MG63 (cell line): ENCODE results near the gene UBE2F. TPM values are rescaled to one million over a fixed set of nuclear protein-coding genes. Genes with fewer than 3 reads are reported as not detected.
"Not testable (repeated sequence)": the region's sequence is repeated elsewhere in the genome, so short reads cannot be mapped to it uniquely, and the experiment has no call there.

Experiments used
- DNase-seq: peaks from one replicate; pipeline ENCODE4 v3.0.0-alpha.2; 2020
- H3K27me3 ChIP-seq: fragments of 250-450 bp; sonication (Bioruptor Pico); 2 replicates; pipeline ENCODE4 v1.5.1; 2020; ENCODE audit warnings: mild to moderate bottlenecking, moderate library complexity
- H3K36me3 ChIP-seq: fragments of 250-450 bp; sonication (Bioruptor Pico); 2 replicates; pipeline ENCODE4 v1.5.1; 2020; ENCODE audit warnings: mild to moderate bottlenecking, moderate library complexity
- H3K4me3 ChIP-seq: fragments of 250-450 bp; sonication (Bioruptor Pico); 2 replicates; pipeline ENCODE4 v1.5.1; 2020; ENCODE audit warnings: mild to moderate bottlenecking, moderate library complexity
- H3K9me3 ChIP-seq: fragments of 250-450 bp; sonication (Bioruptor Pico); 2 replicates; pipeline ENCODE4 v1.5.1; 2020; ENCODE audit warnings: mild to moderate bottlenecking, moderate library complexity
- total RNA-seq: library from RNA; depleted of rRNA; stranded (reverse); fragments of >200 nt; shearing (Covaris generic); gene quantifications from 2 replicates; pipeline ENCODE4 v1.2.3, GENCODE V29; 2014; ENCODE audit warnings: low replicate concordance

The UBE2F gene
- total RNA-seq, 1 experiment from 2014 or later, result 121 TPM

GRCh38 chr2:238022594-238023157, 55.9 kb downstream of the UBE2F start:
- no peaks in the 10 kb centered on the region for H3K27me3 ChIP-seq
- no peaks in the 10 kb centered on the region for H3K9me3 ChIP-seq
- peaks cover 15% of the 10 kb centered on the region for H3K36me3 ChIP-seq
- H3K4me3 ChIP-seq, result no peak overlapping the region
- DNase-seq, result peak; percentile 32

DNA sequence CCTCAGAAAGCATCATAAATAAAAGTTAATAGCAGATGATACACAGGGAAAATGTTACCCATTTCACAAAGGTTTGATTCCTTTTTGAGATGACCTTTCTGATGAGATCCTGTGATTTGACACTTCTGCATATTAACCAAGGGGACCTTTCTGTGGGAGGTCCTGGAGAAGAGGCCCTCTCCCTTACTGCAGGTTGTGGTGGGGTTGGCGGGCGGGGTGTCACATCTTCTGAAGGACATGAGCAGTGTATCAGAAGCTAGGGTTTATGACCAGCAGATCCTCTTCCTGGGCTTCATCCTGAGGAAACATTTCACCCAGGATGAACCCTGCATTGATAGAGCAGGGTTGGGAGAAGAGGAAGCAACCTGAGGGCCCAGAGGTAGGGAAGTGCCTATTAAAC, 56.8 kb downstream of the UBE2F start:
- H3K9me3 ChIP-seq, result no peaks in the 10 kb centered on the region
- no peak overlapping the region for H3K4me3 ChIP-seq
- DNase-seq, result no peak
- no peaks in the 10 kb centered on the region for H3K27me3 ChIP-seq
- H3K36me3 ChIP-seq, result peaks cover 18% of the 10 kb centered on the region

GRCh38 chr2:238024986-238025385, 58.2 kb downstream of the UBE2F start:
- H3K9me3 ChIP-seq, result no peaks in the 10 kb centered on the region
- no peaks in the 10 kb centered on the region for H3K27me3 ChIP-seq
- H3K36me3 ChIP-seq, result peaks cover 21% of the 10 kb centered on the region
- no peak overlapping the region for H3K4me3 ChIP-seq
- DNase-seq, result peak; percentile 54

DNA sequence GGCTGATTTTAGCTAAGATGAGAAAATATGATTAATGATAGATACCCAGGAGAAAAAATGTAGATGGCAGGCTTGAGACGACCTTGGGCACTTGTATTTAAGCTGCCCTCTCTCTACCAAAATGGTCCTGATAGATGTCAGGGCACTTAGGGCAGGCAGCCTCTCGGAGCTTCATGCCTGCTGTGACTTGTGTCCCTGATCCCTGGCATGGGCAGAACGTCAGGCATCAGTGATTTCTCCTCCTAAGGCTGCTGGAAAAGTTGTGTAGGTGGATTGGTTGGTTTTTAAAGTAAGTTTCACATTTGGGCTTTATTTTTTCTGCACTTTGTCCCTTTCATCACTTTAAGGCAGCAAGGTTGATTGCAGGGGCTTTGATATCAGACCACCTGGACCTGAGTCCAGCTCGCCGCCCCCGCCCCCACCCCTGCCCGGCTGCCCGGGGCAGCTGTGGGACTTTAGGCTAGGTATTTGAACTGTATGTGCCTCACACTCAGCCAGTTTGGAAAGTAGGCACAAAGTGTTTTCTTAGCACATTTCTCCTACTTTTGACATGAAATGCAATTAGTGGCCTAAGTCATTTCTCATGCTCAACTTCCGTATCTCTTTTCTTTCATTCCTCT, 59.0 kb downstream of the UBE2F start:
- H3K4me3 ChIP-seq, result no peak overlapping the region
- no peaks in the 10 kb centered on the region for H3K9me3 ChIP-seq
- DNase-seq, result no peak
- H3K36me3 ChIP-seq, result peaks cover 28% of the 10 kb centered on the region
- no peaks in the 10 kb centered on the region for H3K27me3 ChIP-seq

DNA sequence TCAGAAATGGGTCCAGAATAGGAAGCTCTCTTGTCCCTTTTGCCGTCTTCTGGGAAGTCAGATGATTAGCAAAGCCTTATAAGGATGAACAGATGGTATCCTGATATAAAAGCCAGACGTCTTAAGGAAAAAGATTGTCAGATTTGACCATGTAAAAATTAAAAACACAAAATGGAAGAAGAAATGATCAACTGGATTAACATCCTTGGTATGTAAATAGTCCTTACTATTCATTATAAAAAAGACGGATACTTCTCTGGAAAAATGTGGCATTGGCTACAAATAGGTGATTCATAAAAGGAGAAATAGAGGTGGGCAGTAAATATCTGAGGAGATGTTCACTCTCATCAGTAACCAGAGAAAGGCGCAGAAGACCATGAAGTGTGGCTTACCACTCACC, 60.2 kb downstream of the UBE2F start:
- H3K4me3 ChIP-seq, result no peak overlapping the region
- peaks cover 27% of the 10 kb centered on the region for H3K36me3 ChIP-seq
- no peaks in the 10 kb centered on the region for H3K27me3 ChIP-seq
- H3K9me3 ChIP-seq, result no peaks in the 10 kb centered on the region
- DNase-seq, result no peak

DNA sequence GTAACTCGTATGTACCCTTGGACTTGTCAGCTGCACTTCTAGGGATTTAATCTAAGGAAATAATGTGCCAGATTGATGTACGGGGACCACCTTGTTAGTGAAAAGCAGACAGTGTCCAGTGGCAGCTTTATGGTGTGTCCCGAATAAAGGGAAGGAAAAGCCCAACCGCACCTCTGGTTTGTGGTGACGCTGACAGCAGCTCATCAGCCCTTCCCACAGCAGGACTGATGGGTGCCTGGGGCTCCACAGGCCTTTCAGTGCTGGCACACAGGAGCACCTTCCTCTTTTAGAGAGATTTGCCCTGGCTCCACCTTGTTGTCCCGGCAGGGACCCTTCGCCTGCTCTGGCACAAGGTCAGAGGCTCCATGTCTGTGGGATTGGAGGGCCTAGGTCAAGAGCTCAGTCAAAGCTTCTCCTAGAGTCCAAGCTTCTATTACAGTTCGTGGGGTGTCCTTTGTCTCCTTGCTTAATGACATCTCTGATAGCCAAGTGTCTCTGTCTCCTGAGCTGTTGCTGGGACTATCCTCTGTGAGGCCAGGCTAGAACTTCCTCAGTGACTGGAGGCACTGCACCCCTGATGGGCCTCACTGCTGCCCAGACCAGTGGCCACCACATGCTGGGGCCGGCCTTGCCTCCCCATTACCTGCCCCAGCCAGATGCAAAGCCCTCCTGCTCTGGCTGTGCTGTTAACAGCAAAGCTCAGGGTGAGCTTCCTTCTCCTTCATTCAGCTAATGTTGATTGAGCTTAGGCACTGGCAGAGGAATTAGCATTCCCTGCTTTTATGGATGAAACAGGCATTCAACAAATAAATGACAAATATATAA, 61.0 kb downstream of the UBE2F start:
- peaks cover 31% of the 10 kb centered on the region for H3K36me3 ChIP-seq
- no peaks in the 10 kb centered on the region for H3K27me3 ChIP-seq
- no peak for DNase-seq
- no peaks in the 10 kb centered on the region for H3K9me3 ChIP-seq
- no peak overlapping the region for H3K4me3 ChIP-seq

DNA sequence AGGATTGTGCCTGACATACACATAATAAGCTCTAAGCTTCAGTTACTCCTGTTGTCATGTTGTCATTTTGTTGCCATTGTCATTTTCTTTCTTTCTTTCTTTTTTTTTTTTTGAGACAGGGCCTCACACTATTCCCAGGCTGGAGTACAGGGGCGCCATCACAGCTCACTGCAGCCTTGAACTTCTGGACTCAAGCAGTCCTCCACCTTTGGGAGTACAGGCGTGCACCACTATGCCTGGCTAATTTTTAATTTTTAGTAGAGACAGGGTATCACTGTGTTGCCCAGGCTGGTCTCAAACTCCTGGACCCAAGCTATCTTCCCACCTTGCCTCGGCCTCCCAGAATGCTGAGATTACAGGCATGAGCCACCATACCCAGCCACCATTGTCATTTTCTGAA, 63.0 kb downstream of the UBE2F start:
- Histone ChIP-seq H3K9me3 (no peaks in the 10 kb centered on the region), H3K27me3 (no peaks in the 10 kb centered on the region), H3K4me3 (no peak overlapping the region), H3K36me3 (peaks cover 45% of the 10 kb centered on the region)
- no peak for DNase-seq

DNA sequence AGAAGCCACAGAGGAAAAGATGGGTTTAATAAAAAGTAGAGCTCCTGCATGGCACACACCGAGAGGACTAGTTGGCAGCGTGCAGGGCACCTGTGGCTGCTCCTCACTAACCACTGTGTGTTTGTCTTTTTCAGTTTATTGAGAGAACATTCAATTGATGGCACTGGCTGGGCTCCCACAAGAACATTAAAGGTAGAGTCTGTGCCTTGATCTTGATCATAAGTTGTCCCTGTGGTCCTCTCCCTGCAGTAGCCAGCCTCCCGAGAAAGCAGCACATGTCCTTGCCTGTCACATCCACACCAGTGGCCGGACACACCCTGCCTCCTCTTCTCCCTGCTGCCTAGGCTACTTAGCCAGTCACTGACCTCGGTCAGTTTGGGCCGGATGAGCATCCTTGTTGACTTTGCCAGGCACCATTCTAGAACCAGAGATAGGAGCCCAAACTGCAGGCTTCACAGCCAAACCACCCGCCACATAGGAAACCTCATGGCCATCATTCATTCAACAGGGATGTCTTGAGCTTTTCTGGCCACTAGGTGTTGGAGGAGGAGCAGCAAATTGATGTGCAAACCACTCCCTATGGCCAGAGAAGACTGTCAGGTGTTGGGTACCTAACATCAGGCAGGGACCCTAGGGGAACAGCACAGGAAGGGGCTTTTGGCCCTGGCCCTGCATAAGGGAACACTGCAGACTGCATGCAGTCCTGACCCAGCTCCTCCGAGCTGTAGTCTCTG, 63.8 kb downstream of the UBE2F start:
- no peak for DNase-seq
- H3K27me3 ChIP-seq, result no peaks in the 10 kb centered on the region

GRCh38 chr2:238031751-238032150, 64.9 kb downstream of the UBE2F start:
- Histone ChIP-seq H3K36me3 (peaks cover 50% of the 10 kb centered on the region), H3K9me3 (no peaks in the 10 kb centered on the region)

More for the DNA sequence above, 63.8 kb downstream of the UBE2F start:
- H3K4me3 ChIP-seq, result no peak overlapping the region
- no peaks in the 10 kb centered on the region for H3K9me3 ChIP-seq
- peaks cover 52% of the 10 kb centered on the region for H3K36me3 ChIP-seq

DNA sequence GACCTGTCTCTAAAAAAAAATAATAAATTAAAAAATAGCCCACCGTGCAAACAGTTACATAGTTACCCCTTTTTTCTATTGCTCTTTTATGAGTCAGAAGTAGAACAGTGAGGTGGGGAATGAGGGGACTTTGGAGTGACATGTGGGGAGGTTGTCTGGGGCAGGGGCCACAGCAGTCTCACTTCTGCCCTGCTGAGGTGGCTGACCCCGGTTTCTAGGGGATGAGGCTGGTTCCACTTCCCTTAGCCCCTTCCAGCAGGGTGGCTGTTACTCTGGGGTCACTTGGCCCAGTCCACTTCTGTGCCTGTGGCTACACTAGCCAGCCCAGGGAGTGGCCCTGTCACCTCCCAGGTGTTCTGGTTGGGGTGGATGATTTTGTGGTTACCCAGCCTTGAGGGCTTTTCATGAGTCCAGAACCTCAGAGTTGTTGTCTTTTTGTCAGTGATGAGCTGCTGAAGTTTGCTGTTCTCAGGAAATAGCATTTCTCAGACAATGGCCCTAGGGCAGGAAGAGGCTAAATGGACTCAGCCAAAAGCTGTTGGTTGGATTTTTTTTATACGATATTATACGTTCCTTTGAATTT, 66.0 kb downstream of the UBE2F start:
- Histone ChIP-seq H3K9me3 (no peaks in the 10 kb centered on the region), H3K27me3 (no peaks in the 10 kb centered on the region), H3K4me3 (no peak overlapping the region), H3K36me3 (peaks cover 56% of the 10 kb centered on the region)
- DNase-seq, result no peak

More at GRCh38 chr2:238031751-238032150, 64.9 kb downstream of the UBE2F start:
- DNase-seq, result no peak
- Histone ChIP-seq H3K27me3 (no peaks in the 10 kb centered on the region), H3K4me3 (no peak overlapping the region)

- not testable (repeated sequence) for H3K4me3 ChIP-seq, H3K27me3 ChIP-seq, DNase-seq, H3K9me3 ChIP-seq
- H3K36me3 ChIP-seq, result peaks cover 62% of the 10 kb centered on the region
These were observed 67.2 kb downstream of the UBE2F start for GRCh38 chr2:238033991-238034390.

GRCh38 chr2:238038203-238038602, 71.4 kb downstream of the UBE2F start:
- no peaks in the 10 kb centered on the region for H3K27me3 ChIP-seq
- H3K9me3 ChIP-seq, result no peaks in the 10 kb centered on the region
- peaks cover 64% of the 10 kb centered on the region for H3K36me3 ChIP-seq
- no peak for DNase-seq
- no peak overlapping the region for H3K4me3 ChIP-seq

DNA sequence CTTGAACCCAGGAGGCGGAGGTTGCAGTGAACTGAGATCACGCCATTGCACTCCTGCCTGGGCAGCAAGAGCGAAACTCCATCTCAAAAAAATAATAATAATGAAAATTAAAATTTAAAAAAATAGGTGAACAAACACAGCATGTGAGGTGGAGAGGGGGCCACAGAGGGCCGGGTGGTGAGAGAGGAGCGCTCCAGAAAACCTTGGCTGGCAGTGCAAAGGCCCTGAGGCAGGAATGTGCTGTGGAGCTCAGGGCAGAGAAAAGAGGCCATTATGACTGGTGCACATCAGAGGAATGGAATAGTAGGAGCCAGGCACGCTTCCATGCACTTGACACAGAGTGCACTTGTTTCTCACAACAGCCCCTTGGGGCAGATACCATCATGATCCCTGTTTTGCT, 72.3 kb downstream of the UBE2F start:
- DNase-seq, result no peak
- Histone ChIP-seq H3K9me3 (no peaks in the 10 kb centered on the region), H3K27me3 (no peaks in the 10 kb centered on the region), H3K36me3 (peaks cover 67% of the 10 kb centered on the region), H3K4me3 (no peak overlapping the region)

- DNase-seq, result no peak
- no peaks in the 10 kb centered on the region for H3K9me3 ChIP-seq
- no peak overlapping the region for H3K4me3 ChIP-seq
- H3K27me3 ChIP-seq, result no peaks in the 10 kb centered on the region
- peaks cover 63% of the 10 kb centered on the region for H3K36me3 ChIP-seq
These were observed 73.2 kb downstream of the UBE2F start for GRCh38 chr2:238039985-238040384.

DNA sequence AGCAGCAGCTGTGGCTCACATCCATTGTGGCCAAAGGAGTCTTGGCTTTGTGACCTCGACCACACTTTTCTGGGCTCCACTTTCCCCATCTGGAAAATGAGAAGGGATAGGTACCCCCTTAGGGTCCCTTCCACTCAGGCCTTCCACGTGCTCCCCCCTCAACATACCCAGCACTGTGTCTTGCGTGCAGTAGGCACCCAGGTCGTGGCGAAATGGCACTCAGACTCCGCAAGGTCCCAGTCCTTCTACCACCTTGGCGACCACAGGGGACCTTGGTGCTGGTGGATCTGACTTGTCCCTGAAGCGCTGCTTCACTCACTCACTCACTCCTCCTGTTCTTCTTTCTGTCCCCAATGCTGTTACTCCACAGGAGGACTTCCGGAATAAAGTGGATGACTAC, 74.1 kb downstream of the UBE2F start:
- Histone ChIP-seq H3K27me3 (no peaks in the 10 kb centered on the region), H3K36me3 (peaks cover 54% of the 10 kb centered on the region), H3K4me3 (no peak overlapping the region), H3K9me3 (no peaks in the 10 kb centered on the region)
- no peak for DNase-seq

- Histone ChIP-seq H3K4me3 (no peak overlapping the region), H3K9me3 (no peaks in the 10 kb centered on the region), H3K27me3 (no peaks in the 10 kb centered on the region), H3K36me3 (peaks cover 48% of the 10 kb centered on the region)
- DNase-seq, result no peak
These were observed 75.3 kb downstream of the UBE2F start for GRCh38 chr2:238042090-238042489.
